Mucosa of rectum (tissue), 2 donors: ENCODE results near the gene STK24.

ENCODE experiments used
- H3K27ac ChIP-seq, 2 donors: one replicate each; pipeline ENCODE4 v1.7.0; 2013; ENCODE audit warnings: inconsistent platforms in 2 of 2, low read depth in 2 of 2, low read length in 2 of 2
- H3K27me3 ChIP-seq, 2 donors: one replicate each; pipeline ENCODE4 v1.7.0; 2013; ENCODE audit warnings: low read length in 2 of 2; ENCODE audit not compliant: control insufficient read depth in 2 of 2, insufficient read depth in 2 of 2
- H3K36me3 ChIP-seq, 2 donors: one replicate each; pipeline ENCODE4 v1.7.0; 2013; ENCODE audit warnings: low read length in 2 of 2; ENCODE audit not compliant: control insufficient read depth in 2 of 2, insufficient read depth in 2 of 2
- H3K4me1 ChIP-seq, 2 donors: one replicate each; pipeline ENCODE4 v1.7.0; 2013; ENCODE audit warnings: low read length in 2 of 2, mild to moderate bottlenecking in 1 of 2; ENCODE audit not compliant: control insufficient read depth in 2 of 2, insufficient read depth in 2 of 2
- H3K4me3 ChIP-seq, 2 donors: one replicate each; pipeline ENCODE4 v1.7.0; 2013; ENCODE audit warnings: low read length in 2 of 2
- H3K9ac ChIP-seq, 2 donors: one replicate each; pipeline ENCODE4 v1.7.0; 2013; ENCODE audit warnings: low read length in 2 of 2, low read depth in 1 of 2, mild to moderate bottlenecking in 1 of 2
- H3K9me3 ChIP-seq, 2 donors: one replicate each; pipeline ENCODE4 v1.7.0; 2013; ENCODE audit warnings: low read length in 2 of 2; ENCODE audit not compliant: control insufficient read depth in 2 of 2
- donor health status: healthy.
- donor health status: Normal muscosa, but diverticular disease.

Gene STK24

DNA sequence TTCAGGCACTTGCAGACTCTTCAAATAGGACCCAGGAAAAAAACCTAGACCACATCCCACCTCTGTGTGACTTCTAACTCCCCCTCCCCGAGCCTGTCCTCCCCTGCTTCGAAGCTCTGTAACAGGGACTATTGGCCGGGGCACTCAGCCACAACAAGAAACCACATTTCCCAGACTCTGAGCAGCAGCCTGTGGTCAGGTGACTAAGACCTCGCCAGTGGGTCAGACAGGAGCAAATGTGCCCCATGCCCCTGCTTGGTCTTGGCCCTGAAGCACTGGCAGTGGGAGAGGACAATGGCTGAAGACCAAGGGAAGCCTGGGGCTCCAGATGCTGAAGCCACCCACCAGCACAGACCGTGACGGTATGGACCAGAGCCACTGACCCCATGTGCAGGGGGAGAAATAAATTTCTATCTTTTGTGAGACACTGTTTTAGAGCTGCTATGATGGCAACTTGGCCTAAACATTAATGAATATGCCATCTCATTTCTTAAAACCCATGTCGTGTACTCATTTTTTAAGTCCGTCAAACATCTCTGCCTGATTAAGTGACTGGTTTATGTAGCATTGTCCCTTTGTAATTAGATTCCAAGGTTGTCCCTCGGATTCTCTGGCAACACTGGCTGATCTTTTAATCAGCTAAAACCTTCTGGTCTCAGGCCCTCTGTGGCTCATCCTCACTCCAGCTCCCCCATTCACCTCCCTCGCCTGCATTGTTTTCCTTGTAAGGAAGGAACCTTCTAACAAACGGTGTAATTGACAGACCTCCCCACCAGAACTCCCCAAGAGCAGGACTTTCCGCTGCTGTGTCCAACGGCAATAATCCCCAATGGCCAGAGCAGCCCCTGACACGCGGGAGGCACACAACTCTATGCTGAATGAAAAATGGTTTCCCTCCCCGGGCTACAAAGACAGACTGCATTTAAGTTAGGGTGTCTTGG, 98.4 kb downstream of the STK24 start:
- H3K4me1 ChIP-seq = peaks cover 24 to 34% of the 10 kb centered on the region in 2 donors
- no peak overlapping the region for H3K9ac ChIP-seq
- H3K27me3 ChIP-seq = no peaks in the 10 kb centered on the region
- no peak overlapping the region for H3K4me3 ChIP-seq
- no peaks in the 10 kb centered on the region for H3K9me3 ChIP-seq
- H3K27ac ChIP-seq = no peak overlapping the region
- H3K36me3 ChIP-seq = peaks cover 7 to 23% of the 10 kb centered on the region in 2 donors

DNA sequence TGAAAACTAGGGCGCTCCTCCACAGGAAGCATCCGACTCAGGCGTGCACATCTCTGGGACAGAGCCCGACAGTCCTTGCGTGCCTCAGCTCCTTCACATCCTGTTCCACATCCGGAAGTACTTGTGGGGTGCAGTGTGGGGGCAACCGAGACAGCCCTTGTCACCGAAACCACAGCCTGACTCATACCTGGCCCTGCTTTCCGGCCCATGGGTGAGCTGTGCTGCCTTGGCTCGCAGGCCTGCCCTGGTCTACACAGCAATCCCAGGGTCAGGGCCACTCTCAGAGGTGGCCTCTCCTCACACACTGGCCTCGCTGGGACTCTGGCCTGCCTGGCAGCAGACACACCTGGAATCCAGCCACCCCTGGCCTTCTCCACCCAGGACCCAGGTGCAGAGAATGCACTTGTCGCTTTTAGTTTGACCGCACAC, 100.4 kb downstream of the STK24 start:
- peaks cover 20 to 38% of the 10 kb centered on the region in 2 donors for H3K36me3 ChIP-seq
- peaks cover 12 to 19% of the 10 kb centered on the region in 2 donors for H3K4me1 ChIP-seq
- H3K9ac ChIP-seq = no peak overlapping the region
- H3K9me3 ChIP-seq = no peaks in the 10 kb centered on the region
- peak overlapping the region in 1 of 2 donors; percentile 50 for H3K4me3 ChIP-seq
- H3K27me3 ChIP-seq = no peaks in the 10 kb centered on the region
- peak overlapping the region in 1 of 2 donors; percentile 59 for H3K27ac ChIP-seq

DNA sequence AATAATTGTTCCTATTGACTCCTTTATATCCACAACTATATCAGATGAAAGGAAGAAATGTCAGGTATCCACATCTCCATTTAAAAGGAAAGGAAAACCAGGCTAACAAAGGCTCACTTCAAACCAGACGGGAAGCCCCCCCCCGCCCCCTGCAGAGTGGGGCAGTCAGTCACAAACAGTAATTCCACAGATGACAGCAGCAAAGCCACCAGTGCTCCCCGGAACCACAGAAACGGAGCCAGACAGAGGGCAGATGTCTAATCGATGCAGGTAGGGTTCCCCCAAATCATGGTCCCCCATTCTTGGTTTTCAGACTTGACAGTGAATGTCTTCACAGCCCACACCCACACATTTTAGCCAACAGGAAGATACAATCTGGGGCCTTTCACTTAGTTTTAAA, 100.8 kb downstream of the STK24 start:
- no peaks in the 10 kb centered on the region for H3K27me3 ChIP-seq
- H3K4me3 ChIP-seq = peak overlapping the region in 1 of 2 donors; percentile 50
- H3K9me3 ChIP-seq = no peaks in the 10 kb centered on the region
- H3K9ac ChIP-seq = no peak overlapping the region
- peaks cover 25 to 40% of the 10 kb centered on the region in 2 donors for H3K36me3 ChIP-seq
- peak overlapping the region in 1 of 2 donors; percentile 59 for H3K27ac ChIP-seq
- peaks cover 12 to 15% of the 10 kb centered on the region in 2 donors for H3K4me1 ChIP-seq

- Histone ChIP-seq H3K27me3 (no peaks in the 10 kb centered on the region), H3K4me1 (peaks cover 11 to 12% of the 10 kb centered on the region in 2 donors), H3K4me3 (no peak overlapping the region), H3K9ac (no peak overlapping the region), H3K9me3 (no peaks in the 10 kb centered on the region), H3K27ac (no peak overlapping the region), H3K36me3 (peaks cover 29 to 42% of the 10 kb centered on the region in 2 donors)
Measured at GRCh38 chr13:98475522-98475921, 101.4 kb downstream of the STK24 start.

- H3K9me3 ChIP-seq = no peaks in the 10 kb centered on the region
- no peak overlapping the region for H3K27ac ChIP-seq
- no peak overlapping the region for H3K9ac ChIP-seq
- no peaks in the 10 kb centered on the region for H3K27me3 ChIP-seq
- H3K4me3 ChIP-seq = no peak overlapping the region
- H3K4me1 ChIP-seq = peaks cover 11 to 12% of the 10 kb centered on the region in 2 donors
- peaks cover 31 to 46% of the 10 kb centered on the region in 2 donors for H3K36me3 ChIP-seq
Measured at GRCh38 chr13:98474761-98475160, 102.1 kb downstream of the STK24 start.

GRCh38 chr13:98474292-98474691, 102.6 kb downstream of the STK24 start:
- H3K9me3 ChIP-seq = no peaks in the 10 kb centered on the region
- H3K27me3 ChIP-seq = no peaks in the 10 kb centered on the region
- no peak overlapping the region for H3K9ac ChIP-seq
- H3K4me1 ChIP-seq = peaks cover 11 to 12% of the 10 kb centered on the region in 2 donors
- H3K27ac ChIP-seq = peak overlapping the region in 1 of 2 donors; percentile 26
- H3K4me3 ChIP-seq = no peak overlapping the region
- H3K36me3 ChIP-seq = peaks cover 31 to 46% of the 10 kb centered on the region in 2 donors

DNA sequence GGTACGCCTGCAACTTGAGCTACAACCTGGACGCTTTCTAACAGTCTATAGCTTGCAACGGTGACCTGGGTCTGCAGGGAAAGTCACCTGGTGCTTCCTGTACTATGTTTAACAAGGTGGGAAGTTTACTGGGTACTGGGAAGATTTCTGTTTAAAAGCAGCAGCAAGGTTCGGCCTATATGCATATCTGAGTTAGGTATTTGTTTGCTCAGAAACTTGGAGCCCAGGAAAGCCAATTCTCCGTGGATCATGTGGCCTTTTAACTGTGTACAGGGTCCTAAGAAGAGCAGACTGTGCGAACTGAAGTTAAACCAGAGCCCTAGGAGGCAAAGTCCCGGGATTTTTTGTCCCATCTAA, 103.1 kb downstream of the STK24 start:
- H3K9me3 ChIP-seq = no peaks in the 10 kb centered on the region
- H3K4me1 ChIP-seq = peaks cover 10 to 11% of the 10 kb centered on the region in 2 donors
- H3K9ac ChIP-seq = no peak overlapping the region
- H3K36me3 ChIP-seq = peaks cover 35 to 49% of the 10 kb centered on the region in 2 donors
- no peaks in the 10 kb centered on the region for H3K27me3 ChIP-seq
- H3K4me3 ChIP-seq = no peak overlapping the region
- peak overlapping the region in 1 of 2 donors; percentile 26 for H3K27ac ChIP-seq

- peak overlapping the region in 1 of 2 donors; percentile 23 for H3K27ac ChIP-seq
- no peaks in the 10 kb centered on the region for H3K27me3 ChIP-seq
- peaks cover 40 to 54% of the 10 kb centered on the region in 2 donors for H3K36me3 ChIP-seq
- H3K4me3 ChIP-seq = no peak overlapping the region
- H3K9me3 ChIP-seq = no peaks in the 10 kb centered on the region
- H3K4me1 ChIP-seq = peaks cover 8 to 11% of the 10 kb centered on the region in 2 donors
- no peak overlapping the region for H3K9ac ChIP-seq
Measured at GRCh38 chr13:98473135-98473787, 103.6 kb downstream of the STK24 start.

GRCh38 chr13:98471934-98472333, 105.0 kb downstream of the STK24 start:
- no peaks in the 10 kb centered on the region for H3K27me3 ChIP-seq
- H3K4me1 ChIP-seq = peaks cover 6 to 11% of the 10 kb centered on the region in 2 donors
- no peaks in the 10 kb centered on the region for H3K9me3 ChIP-seq
- peaks cover 49 to 64% of the 10 kb centered on the region in 2 donors for H3K36me3 ChIP-seq
- no peak overlapping the region for H3K4me3 ChIP-seq
- H3K27ac ChIP-seq = no peak overlapping the region
- H3K9ac ChIP-seq = no peak overlapping the region

GRCh38 chr13:98470920-98471319, 106.0 kb downstream of the STK24 start:
- no peak overlapping the region for H3K4me3 ChIP-seq
- H3K9me3 ChIP-seq = no peaks in the 10 kb centered on the region
- no peak overlapping the region for H3K9ac ChIP-seq
- H3K27me3 ChIP-seq = no peaks in the 10 kb centered on the region
- H3K27ac ChIP-seq = no peak overlapping the region
- H3K4me1 ChIP-seq = peaks cover 6 to 11% of the 10 kb centered on the region in 2 donors
- H3K36me3 ChIP-seq = peaks cover 55 to 70% of the 10 kb centered on the region in 2 donors
